GM19455 (cell line): Measurements from ENCODE around the gene SLC12A2.

Source experiments
- ATAC-seq: cut with Tn5 transposase; IDR thresholded peaks from one replicate; pipeline ENCODE4 v1.9.1; 2021; ENCODE audit not compliant: unreplicated experiment

Gene SLC12A2

DNA sequence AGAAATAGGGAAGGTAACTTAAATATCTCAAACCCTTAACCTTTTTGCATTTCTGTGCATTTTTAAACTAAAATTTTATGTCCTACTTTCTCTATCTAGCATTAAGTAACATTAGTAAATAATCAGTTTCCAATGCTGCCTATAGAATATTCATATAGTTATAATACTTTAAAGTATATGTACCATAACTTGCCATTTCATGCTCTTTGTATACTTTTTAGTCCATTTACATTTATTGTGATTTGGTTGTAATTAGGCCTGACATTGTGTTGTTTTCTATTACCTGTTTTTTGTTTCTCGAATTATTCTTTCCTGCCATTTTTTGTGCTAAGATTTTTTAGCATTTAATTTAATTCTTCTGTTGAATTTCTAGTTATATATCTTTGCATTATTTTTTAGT lies 13.7 kb downstream of the SLC12A2 start:
- no peak for ATAC-seq

- ATAC-seq, result no peak
Observed at GRCh38 chr5:128097781-128098180, 14.2 kb downstream of the SLC12A2 start.

DNA sequence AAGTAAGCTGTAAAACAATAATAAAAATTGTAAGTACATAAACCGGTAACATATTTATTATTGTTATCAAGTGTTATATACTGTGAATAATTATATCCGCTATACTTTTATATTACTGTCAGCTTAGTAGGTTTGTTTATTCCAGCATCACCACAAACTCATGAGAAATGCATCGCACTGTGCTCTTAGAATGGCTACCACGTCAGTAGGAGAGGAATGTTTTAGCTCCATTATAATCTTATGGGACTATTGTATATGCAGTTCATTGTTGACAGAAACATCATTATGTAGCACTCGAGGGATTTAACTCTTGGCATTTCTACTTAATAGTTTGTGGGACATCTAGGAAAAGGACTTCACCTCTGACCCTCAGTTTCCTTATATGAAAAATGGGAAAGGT lies 16.4 kb downstream of the SLC12A2 start:
- no peak for ATAC-seq

DNA sequence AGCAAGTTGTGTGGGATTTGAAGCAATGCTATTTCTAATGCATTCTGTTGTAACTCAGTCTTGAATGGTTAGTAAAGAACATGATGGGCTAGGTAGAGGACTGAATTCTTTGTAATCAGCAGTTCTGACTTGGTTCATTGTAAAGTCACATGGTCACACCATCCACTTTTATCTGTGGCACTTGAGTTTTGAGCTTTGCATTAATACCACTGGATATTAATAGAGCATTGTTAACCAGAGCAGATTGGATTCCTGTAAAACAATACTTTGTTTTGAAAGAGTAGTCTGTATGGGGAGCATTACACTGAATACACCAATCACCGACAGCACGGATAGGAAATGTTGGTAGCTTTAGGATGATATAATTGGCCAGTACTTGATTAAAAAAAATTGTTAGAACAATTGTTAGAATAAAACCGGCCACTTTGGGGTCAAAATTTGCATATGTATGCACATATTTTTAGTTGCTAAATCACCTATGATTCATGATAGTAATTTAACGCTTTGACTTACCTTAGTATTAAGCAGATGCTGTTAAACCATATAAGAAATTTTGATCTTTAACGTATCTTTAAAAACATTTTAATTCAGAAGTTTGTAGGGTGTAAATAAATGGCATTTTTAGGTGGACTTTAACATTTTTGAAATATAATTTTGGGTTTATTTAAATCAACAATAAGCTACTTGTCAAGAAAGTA lies 17.4 kb downstream of the SLC12A2 start:
- ATAC-seq, result no peak

GRCh38 chr5:128101676-128102075 lies 18.1 kb downstream of the SLC12A2 start:
- no peak for ATAC-seq

DNA sequence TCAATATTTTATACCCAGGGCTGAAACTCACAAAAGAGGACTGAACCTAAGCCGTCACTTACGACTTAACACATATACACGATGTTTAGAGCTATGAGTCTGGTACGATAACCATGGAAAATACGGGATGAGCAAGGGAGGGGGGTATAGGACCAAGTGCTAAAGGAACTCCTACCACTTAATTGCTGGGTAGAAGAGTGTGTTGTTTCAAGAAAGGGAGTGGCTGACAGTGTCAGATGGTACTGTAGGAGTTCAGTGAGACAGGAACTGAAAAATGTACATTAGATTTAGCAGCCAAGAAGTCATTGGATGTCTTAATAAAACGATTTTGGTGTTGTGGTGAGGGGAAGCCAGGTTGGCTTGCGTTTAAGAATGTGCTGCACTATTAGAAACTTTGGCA lies 21.6 kb downstream of the SLC12A2 start:
- no peak for ATAC-seq

GRCh38 chr5:128109138-128109537 lies 25.6 kb downstream of the SLC12A2 start:
- no peak for ATAC-seq

- no peak for ATAC-seq
Observed at GRCh38 chr5:128109766-128110165, 26.2 kb downstream of the SLC12A2 start.

DNA sequence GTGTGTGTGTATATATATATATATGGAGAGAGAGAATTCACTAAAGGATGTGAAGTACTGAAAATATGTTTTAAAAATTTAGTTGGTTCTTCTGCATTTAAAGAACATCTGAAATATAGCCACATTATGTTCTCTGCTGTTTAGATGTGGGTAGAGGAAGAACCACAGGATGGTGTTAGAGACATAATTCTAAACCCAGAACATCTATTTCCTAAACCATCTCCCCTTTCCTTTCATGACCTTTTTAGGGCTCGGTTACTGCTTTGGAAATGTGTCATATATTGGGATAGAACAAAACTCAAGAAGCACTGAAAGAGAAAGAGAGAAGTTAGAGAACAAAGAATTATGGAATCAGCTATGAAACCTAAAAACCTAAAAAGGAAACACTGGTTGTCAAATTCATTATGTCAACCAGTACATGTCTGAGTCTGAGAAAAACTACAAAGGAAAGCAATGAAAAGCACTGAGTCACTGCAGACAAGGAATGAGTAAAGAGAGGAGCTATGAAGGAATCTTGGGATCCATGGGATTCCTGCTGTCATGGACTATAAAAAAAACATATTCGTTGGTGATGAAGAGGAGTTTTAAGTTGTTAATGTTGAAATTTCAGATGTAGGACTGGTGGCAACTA lies 28.4 kb downstream of the SLC12A2 start:
- no peak for ATAC-seq

DNA sequence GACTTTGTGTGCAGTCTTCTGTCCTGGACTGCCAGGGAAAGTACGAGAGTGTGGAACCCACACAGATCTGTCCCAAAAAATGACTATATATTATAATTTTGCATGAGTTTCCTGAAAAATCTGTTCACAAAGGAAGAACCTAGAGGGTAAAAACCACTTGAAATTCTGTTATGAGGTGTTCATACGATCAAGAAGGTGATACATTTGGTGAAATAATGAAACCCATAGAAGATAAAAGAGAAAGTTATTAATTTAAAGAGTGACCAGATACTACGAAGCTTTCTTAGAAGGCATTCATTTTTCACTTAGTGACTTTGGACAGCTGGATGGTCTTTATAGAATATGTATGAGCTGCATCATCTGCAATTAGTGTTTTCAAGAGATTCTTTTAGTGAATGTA lies 32.9 kb downstream of the SLC12A2 start:
- ATAC-seq, result no peak

GRCh38 chr5:128118214-128118613 lies 34.6 kb downstream of the SLC12A2 start:
- ATAC-seq, result no peak

DNA sequence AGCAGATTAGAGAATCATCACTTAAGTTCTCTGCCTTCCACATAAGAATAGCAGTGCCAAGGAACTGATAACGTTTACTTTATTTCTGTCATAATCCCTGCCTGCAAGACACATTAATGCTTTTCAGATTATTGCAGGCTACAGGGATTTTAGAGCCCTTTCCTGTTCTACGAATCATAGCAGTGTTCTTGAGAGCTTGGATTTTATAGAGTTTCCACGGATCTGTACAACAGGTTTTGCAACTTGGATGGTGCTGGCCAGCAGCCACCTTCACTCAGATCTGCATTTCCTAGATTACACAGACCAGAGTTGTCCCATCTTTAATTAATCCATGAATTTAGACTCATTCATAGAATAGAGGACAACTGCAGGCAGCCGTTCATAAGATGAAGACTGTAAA lies 38.1 kb downstream of the SLC12A2 start:
- ATAC-seq, result no peak

DNA sequence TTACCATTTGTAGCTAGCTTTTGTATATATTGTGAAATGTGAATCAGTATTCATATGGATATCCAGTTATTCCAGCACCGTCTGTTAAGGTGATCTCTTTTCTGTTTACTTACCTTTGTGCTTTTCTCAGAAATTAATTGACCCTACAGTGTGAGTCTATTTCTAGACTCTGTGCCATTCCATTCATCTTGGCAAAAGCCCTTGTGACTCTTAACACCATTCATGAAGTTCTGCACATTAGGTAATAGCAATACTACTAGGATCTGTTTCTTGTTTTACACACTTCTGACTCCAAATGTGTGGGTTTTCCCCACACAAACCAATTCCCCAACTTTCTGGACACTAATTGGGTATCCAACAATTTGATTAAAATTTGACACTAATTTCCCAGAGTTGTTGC lies 40.4 kb downstream of the SLC12A2 start:
- no peak for ATAC-seq

- ATAC-seq, result no peak
Observed at GRCh38 chr5:128126241-128126640, 42.7 kb downstream of the SLC12A2 start.

DNA sequence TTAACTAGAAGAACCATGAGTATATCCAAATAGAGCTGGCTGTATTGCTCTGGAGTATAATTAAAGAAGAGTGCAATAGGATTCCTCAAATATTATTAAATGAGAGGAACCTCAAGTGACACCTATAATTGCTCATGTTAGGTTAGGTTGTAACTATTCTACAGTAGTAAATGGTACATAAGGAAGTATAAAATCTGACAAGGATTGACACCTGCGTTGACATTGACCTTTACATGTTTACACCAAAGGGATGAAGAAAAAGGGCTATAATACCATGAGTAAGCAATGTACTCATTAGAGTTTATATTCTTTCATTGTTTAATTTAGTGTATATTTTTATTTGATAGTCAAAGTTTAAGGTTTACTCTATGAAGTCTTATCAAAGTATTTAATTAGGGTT lies 48.9 kb downstream of the SLC12A2 start:
- no peak for ATAC-seq

- no peak for ATAC-seq
Observed at GRCh38 chr5:128135286-128135685, 51.7 kb downstream of the SLC12A2 start.

GRCh38 chr5:128143911-128144310 lies 60.3 kb downstream of the SLC12A2 start:
- ATAC-seq, result no peak

DNA sequence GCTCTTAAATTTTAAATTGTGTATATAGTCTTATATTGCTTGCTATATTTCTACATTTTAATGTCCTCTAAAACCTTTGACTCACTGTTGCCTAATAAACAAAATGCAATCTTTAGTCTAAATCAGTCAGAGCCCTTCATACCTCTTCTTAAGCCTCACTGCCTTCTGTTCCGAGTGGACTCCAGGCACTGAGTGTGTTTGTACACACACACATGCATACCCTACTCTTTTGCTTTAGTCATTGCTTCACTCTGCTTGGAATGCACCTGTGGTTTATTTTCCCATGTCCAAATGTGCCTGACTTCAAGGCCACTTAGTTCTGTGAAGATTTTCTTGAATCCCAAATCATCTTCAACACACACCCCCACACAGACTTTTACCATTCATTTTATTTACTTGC lies 60.9 kb downstream of the SLC12A2 start:
- ATAC-seq, result no peak

DNA sequence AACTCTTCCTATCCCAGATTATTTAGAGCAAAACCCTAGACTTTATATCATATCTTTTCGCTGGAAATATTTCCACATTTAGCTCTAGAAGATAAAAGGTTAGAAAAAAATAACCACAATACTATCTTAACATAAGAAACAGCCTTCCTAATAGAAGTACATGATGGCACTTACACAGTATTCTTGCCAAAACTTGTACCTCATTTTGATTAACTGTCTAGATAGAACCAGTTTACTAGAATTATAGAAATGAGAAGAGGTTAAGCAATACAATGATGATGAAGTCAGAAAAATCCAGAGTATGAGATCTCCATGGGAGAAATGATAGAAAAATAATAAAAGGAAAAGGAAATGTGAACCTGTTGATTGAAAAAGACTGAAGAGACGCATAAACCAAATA lies 63.1 kb downstream of the SLC12A2 start:
- ATAC-seq, result no peak

- no peak for ATAC-seq
Observed at GRCh38 chr5:128154943-128155342, 71.4 kb downstream of the SLC12A2 start.

GRCh38 chr5:128155776-128156175 lies 72.2 kb downstream of the SLC12A2 start:
- no peak for ATAC-seq

GRCh38 chr5:128156521-128156920 lies 73.0 kb downstream of the SLC12A2 start:
- no peak for ATAC-seq

- no peak for ATAC-seq
Observed at GRCh38 chr5:128158342-128158741, 74.8 kb downstream of the SLC12A2 start.
